Neuron (in vitro differentiated cells): ENCODE data around the gene SRGAP2C.
"Not testable (repeated sequence)": the region's sequence is repeated elsewhere in the genome, so short reads cannot be mapped to it uniquely, and the experiment has no call there.

Experiments used
- H2AFZ ChIP-seq: one replicate; pipeline ENCODE4 v1.6.1; 2013; ENCODE audit warnings: low read depth, mild to moderate bottlenecking, inconsistent platforms, low read length, moderate library complexity
- H3K27me3 ChIP-seq: one replicate; pipeline ENCODE4 v1.6.1; 2013; ENCODE audit warnings: low read length; ENCODE audit not compliant: insufficient read depth
- H3K36me3 ChIP-seq: one replicate; pipeline ENCODE4 v1.6.1; 2013; ENCODE audit warnings: low read length; ENCODE audit not compliant: insufficient read depth
- H3K4me1 ChIP-seq: one replicate; pipeline ENCODE4 v1.6.1; 2013; ENCODE audit warnings: low read length; ENCODE audit not compliant: insufficient read depth
- H3K4me3 ChIP-seq: 2 replicates; pipeline ENCODE4 v1.5.1; 2013; ENCODE audit warnings: mild to moderate bottlenecking, low read length, moderate library complexity
- H3K9me3 ChIP-seq: one replicate; pipeline ENCODE4 v1.6.1; 2013; ENCODE audit warnings: low read length

The SRGAP2C gene

DNA sequence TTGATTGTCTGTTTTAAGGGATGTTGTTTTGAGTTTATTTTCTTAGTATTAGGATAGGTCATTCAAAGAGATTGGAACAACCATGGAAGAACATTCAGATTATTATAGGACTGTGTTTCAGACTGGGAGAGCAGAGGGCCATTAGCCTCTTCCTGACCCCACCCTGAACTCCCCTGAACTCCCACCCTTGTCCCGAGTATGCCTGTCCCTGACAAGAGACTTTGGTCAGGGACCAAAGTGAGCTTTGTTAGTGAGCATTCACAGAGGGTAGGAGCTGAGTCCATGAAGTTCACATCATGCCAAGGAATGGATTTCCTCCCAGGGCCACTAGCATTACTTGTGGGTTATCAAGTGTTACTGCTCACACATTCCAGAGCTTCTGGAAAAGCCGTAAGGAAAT lies 172.0 kb downstream of the SRGAP2C start:
- not testable (repeated sequence) for H3K4me3 ChIP-seq, H3K9me3 ChIP-seq, H2AFZ ChIP-seq, H3K27me3 ChIP-seq, H3K36me3 ChIP-seq, H3K4me1 ChIP-seq

DNA sequence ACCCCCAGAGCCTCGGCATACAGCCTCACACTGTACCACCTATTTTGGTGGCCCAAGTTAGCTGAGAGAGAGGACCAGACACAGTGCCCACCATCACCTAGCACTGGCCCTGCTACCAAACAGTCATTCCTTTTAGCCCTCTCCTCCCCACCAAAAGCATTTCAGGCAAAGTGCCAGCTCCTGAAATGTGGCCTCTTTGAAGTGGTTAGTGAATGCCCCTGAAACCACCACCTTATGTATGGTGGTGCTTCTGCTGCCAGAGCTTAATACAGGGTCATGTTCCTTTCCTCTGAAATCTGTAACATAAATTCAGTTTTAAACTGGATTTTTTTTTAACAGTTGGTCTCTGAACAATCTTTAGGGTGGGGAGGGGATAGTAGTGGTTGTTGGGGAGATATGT lies 175.8 kb downstream of the SRGAP2C start:
- H3K27me3 ChIP-seq, H2AFZ ChIP-seq, H3K36me3 ChIP-seq, H3K4me3 ChIP-seq, H3K4me1 ChIP-seq, H3K9me3 ChIP-seq: not testable (repeated sequence)

DNA sequence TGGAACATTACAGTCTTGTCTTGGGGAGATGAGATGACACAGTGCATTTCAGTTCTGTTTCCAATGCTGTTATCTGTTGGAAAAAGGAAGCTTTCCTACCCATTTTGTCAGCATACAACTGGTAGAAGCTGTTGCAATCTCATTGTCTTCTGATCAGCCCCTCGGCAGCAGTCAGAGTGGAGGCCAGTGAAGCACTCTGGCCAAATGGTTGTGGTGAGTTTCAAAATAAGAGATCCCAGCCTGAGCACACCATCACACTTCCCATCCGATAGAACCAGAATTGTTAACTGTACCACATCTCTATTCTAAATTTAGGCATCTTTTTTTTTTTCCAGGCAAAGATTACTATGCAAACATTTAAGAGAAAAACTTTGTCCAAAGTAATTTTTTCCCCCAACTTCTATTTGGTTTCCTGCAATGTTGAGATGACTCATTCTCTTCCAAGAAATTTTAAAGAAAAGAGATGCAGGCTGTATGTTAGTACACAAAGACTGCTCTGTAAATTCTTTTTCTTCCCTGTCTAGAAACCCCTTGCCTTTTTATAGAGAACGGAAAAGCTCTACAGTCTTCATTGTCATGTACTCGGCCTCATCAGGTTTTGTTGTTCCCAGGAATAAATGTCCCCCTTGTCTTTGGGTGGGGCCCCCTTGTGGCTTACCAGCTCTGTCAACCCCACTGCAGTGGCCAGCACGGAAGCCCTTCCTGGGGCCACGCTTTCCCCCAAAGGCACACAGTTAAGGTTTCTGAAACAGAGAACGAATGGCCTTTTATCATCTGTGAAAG lies 176.9 kb downstream of the SRGAP2C start:
- H3K9me3 ChIP-seq, H3K4me1 ChIP-seq, H3K36me3 ChIP-seq, H2AFZ ChIP-seq, H3K27me3 ChIP-seq, H3K4me3 ChIP-seq: not testable (repeated sequence)

DNA sequence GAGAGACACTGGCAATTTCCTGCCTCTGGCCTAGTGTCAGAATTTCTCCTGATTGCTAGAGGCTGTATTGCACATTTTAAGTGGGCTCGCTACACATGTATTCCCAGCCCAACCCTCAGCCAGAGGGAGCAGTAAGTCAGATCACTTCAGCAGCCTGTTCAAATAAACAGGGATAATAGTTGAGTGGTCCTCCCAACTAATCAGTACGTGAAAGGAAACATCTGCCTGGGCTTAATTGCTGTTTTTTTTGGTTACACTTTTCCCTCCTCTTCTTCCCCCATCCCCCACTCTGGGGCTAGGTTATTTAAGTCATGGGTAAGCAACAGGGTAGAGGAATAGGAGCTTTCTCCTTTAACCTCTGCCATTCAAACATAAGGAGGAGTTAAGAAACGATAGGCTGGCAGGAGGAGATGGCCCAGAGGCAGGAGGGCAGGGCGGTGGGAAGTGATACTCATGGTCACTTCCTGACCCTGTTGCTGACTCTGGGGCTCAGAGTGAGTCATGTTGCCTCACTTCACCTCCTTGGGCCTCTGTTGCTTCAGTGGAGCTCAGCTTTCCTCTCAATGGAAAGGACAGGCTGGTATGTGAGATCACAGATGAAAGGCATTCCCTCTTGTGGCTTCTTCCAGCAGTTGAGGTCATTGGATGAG lies 177.6 kb downstream of the SRGAP2C start:
- H3K36me3 ChIP-seq, H2AFZ ChIP-seq, H3K4me3 ChIP-seq, H3K9me3 ChIP-seq, H3K4me1 ChIP-seq, H3K27me3 ChIP-seq: not testable (repeated sequence)

DNA sequence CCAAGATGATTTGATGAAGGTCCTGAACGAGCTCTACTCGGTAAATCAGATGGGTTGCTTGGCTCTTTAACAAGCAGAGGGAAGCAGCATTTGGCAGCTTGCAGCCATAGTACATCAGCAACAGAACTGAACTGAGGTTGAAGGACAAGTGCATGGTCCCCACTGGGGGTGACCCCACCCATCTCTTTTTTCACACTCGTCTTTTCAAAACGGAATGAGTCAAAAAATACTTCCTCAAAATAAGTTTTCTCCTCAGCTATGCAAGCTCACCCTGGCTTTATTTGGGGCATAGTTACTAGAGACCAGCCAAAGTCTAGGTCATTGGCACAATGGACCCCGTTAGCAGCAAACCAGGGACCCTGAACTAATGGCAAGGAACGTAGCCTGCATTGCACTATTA lies 180.5 kb downstream of the SRGAP2C start:
- not testable (repeated sequence) for H3K4me3 ChIP-seq, H3K27me3 ChIP-seq, H2AFZ ChIP-seq, H3K9me3 ChIP-seq, H3K36me3 ChIP-seq, H3K4me1 ChIP-seq

DNA sequence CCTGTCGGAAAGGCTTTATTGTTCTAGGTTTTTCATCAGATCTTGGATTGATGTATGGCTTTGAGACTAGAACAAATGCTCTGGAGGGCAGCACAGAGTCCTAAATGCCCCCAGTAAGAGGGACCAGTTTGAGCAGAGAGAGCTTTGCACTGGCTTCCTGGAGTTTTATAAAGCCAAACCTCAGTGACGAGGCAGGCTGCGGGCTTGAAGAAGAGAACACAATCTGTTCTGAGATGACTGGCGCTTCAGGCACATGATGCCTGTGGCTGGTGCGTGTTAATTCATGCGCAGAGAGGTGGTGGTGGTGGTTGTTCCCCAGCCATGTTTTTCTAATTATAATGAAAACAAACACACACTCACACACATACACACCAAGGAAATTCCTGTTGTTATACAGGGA lies 180.9 kb downstream of the SRGAP2C start:
- H3K4me3 ChIP-seq, H2AFZ ChIP-seq, H3K4me1 ChIP-seq, H3K36me3 ChIP-seq, H3K9me3 ChIP-seq, H3K27me3 ChIP-seq: not testable (repeated sequence)

DNA sequence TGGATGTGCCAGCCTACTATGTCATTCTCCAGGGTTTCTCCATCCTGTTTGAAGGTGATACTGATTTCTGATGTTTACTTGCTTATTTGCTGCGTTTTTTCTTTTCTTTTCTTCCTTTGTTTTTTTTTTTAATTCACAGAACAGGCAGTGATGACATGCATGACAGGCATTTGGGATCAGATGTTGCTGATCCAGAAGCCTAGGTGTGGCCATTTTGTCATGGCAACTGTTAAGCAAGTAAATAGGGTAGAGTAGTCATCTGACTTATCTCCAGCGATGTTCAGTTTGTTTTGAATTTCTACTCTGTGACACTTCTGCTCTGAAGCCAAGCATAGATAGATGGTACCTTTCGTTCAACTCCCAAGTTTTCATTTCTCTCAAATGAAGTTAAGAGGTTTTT lies 181.4 kb downstream of the SRGAP2C start:
- not testable (repeated sequence) for H2AFZ ChIP-seq, H3K9me3 ChIP-seq, H3K4me1 ChIP-seq, H3K4me3 ChIP-seq, H3K27me3 ChIP-seq, H3K36me3 ChIP-seq

DNA sequence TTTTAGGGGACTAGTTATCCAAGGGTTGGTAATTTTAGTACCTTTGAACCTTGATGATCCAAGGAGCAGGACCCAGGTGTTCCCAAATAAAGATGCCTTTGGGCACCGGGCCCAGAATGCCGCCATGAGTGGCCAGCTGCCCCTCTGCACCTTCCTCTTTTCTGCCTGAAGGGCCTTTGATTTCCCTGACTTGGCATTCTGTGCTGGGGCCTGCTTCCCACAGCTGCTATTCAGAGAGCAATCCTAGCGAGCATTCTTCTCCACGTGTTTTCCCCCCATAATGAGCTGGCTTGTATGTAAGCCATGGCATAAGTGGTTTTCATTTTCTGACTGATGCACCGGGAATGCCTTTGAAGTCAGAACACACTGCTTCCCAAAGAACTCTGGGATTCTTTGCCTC lies 184.1 kb downstream of the SRGAP2C start:
- H3K4me3 ChIP-seq, H3K27me3 ChIP-seq, H3K9me3 ChIP-seq, H3K4me1 ChIP-seq, H3K36me3 ChIP-seq, H2AFZ ChIP-seq: not testable (repeated sequence)

DNA sequence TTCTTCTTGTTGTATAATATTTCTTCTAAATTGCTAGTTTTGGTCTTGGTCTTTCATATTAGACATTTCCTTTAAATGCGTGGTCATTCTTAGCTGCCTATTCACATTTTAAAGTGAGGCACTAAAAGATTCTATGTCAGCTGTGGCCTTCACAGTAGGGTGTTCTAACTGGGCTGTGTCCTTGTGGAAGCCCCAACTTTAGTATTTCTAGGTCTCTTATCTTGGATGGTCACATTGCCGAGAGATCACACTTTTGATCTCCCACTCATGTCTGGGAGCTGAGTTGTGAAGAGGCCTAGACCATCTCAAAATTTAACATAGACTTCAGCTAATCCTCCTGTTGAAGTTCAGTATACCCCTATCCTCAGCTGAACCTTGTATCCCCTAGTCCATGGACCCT lies 185.2 kb downstream of the SRGAP2C start:
- not testable (repeated sequence) for H3K36me3 ChIP-seq, H3K27me3 ChIP-seq, H3K9me3 ChIP-seq, H3K4me1 ChIP-seq, H2AFZ ChIP-seq, H3K4me3 ChIP-seq

DNA sequence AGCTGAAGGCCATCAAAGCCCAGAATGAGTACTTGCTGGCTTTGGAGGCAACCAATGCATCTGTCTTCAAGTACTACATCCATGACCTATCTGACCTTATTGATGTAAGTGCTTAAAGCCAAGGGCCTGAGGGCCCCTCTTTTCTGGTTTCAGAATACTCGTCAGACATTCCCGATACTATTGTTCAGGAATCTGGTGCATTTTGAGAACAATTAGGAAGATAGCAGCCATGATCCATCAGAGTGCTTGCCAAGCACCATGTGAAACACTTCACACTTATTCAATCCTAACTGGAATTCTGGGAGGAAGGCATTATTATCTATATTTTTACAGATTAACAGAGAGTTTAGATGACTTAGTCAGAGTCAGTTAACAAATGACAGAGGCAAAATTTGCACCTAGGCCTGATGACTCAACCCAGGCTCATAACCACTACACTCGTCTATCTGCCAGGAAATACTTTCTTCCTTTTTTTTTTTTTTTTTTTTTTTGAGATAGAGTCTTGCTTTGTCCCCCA lies 190.1 kb downstream of the SRGAP2C start:
- not testable (repeated sequence) for H3K27me3 ChIP-seq, H3K36me3 ChIP-seq, H3K4me3 ChIP-seq, H2AFZ ChIP-seq, H3K4me1 ChIP-seq, H3K9me3 ChIP-seq

DNA sequence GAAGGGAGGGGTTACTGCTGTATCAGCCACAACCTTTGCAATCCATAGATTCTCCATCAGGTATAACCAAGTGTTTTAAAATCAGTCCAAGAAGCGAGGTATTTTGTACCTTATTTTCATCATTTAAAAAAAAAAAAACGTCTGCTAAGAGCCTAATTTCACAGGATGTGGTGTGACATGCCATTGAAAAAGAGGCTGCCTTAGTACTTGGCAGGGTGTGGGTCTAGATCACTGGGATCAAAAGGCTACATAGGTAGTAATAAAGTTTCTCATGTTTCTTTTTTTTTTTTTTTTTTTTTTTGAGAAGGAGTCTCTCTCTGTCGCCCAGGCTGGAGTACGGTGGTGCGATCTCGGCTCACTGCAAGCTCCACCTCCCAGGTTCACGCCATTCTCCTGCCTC lies 192.2 kb downstream of the SRGAP2C start:
- not testable (repeated sequence) for H2AFZ ChIP-seq, H3K9me3 ChIP-seq, H3K4me1 ChIP-seq, H3K27me3 ChIP-seq, H3K4me3 ChIP-seq, H3K36me3 ChIP-seq

DNA sequence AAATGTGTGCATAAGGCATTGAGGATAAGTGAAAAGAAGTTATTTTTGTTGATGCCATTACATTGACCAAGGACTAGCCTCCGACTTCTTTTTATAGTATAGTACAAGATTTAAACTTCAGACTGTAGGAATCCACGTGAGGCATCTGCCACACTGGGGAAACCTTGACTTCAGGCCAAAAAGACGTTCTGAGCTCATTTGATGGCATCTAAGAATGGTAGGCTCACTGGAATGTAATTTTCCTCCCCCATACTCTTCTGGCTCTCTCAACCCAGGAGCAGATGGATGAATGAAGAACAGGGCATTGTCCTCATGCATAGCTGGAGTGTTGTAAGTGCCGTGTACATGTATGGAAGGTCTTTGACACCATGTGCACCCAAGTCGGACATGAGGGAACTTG lies 194.0 kb downstream of the SRGAP2C start:
- not testable (repeated sequence) for H3K4me1 ChIP-seq, H3K36me3 ChIP-seq, H2AFZ ChIP-seq, H3K27me3 ChIP-seq, H3K9me3 ChIP-seq, H3K4me3 ChIP-seq

DNA sequence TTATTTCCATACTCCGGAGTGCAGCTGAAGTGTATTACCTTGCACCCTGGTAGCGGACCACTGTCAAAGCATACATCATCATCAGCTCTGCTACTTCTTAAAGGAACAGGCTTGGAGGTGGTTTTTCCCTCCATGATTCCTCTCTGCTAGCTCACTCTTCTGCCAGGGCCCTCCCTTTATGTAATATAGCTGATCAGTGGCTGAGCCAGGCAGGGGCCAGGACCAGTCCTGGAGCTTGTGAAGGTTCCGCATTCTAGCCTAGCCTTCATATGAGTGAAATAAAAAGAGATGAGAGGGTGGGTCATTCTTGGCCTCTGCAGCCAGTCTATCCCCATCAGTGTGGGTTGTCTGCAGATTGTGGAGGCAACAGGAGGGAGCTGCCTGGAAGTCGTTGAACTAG lies 200.0 kb downstream of the SRGAP2C start:
- H3K4me1 ChIP-seq, H3K27me3 ChIP-seq, H3K4me3 ChIP-seq, H3K36me3 ChIP-seq, H3K9me3 ChIP-seq, H2AFZ ChIP-seq: not testable (repeated sequence)

DNA sequence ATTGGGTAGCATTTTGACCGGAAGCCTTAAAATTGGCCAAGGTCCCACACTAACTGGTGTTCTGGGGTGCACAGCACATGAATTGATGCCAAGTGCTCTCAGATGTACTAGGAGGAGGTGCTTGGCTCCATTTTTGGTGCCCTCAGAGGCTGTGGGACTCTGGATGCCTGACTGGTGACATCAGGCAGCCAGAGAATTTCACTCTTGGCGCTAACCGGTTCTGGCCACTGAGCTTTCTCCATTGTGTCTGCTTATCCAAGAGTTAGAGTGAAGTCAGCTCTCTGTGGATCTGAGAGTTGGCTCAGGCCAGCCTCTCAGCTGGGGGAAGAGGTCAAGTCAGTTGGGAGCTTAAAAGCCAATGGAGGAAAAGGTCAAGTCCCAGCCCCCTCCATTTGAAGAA lies 200.4 kb downstream of the SRGAP2C start:
- H3K27me3 ChIP-seq, result not testable (repeated sequence)

More for the DNA sequence above, 200.4 kb downstream of the SRGAP2C start:
- not testable (repeated sequence) for H3K36me3 ChIP-seq, H3K4me3 ChIP-seq, H2AFZ ChIP-seq, H3K4me1 ChIP-seq, H3K9me3 ChIP-seq
